Activated T-cell treated with anti-CD3 and anti-CD28 coated beads for 1 hour (primary cell): Measurements from ENCODE around the gene AZIN2.
"Not testable (repeated sequence)": the region's sequence is repeated elsewhere in the genome, so short reads cannot be mapped to it uniquely, and the experiment has no call there.

Experiments used
- DNase-seq: peaks from one replicate; pipeline ENCODE4 v3.0.0-alpha.2; 2020; ENCODE audit warnings: low read depth

AZIN2 gene

GRCh38 chr1:33057095-33057494 is 23.9 kb upstream of the AZIN2 start:
- DNase-seq, result no peak

- no peak for DNase-seq
These were observed 20.3 kb upstream of the AZIN2 start for GRCh38 chr1:33060579-33061083.

DNA sequence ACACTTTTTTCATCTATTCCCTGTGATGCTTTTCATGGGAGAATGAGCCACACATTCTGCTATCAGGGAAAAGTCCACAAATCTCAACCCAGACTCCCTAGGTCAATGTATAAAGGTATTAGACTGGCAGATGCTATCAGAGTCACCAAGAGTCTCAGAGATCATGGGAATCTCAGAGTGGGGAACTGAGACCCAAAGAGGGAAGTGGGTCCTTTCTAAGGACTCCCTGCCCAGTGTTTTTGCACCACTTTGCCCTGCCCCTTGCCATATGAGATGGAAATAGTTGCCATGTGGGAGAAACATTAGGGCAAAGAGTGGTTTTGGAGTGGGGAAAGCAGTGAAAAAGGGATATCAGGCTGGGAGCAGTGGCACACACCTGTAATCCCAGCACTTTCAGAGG is 19.1 kb upstream of the AZIN2 start:
- DNase-seq, result no peak

GRCh38 chr1:33064284-33064683 is 16.7 kb upstream of the AZIN2 start:
- DNase-seq, result not testable (repeated sequence)

DNA sequence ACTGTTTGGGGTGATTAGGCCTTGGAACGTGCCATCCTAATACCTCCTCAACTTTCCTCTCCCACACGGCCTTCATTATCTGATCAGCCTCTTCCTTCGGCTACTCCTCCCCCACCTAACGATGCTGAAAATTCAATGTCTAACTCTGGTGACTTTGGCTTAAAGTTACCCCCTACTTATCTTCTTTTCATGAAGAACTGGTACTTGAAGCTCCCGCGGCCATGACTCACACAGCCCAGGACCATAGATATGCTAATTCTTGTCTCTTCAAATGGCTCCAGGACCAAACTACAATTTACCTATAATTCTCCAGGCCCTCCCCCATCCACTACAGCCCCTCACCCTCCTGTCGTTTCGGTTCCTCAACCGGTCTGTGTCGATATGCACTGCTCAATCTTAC is 15.7 kb upstream of the AZIN2 start:
- no peak for DNase-seq

DNA sequence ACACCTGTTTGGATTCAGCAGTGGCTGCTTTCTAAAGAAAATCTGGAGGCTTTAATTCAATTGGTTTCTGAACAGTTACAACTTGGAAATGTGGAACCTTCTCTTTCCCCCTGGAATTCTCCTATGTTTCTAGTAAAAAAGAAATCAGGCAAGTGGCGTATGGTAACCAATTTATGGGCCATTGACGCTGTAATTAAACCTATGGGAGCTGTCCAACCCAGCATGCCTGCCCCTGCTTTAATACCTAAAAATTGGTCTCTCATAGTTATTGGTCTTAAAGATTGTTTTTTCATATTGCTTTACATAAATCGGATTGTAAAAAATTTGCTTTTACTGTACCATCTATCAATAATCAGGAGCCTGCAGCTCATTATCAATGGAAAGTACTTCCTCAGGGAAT is 14.5 kb upstream of the AZIN2 start:
- DNase-seq, result not testable (repeated sequence)

- DNase-seq, result not testable (repeated sequence)
These were observed 12.8 kb upstream of the AZIN2 start for GRCh38 chr1:33068108-33068507.

DNA sequence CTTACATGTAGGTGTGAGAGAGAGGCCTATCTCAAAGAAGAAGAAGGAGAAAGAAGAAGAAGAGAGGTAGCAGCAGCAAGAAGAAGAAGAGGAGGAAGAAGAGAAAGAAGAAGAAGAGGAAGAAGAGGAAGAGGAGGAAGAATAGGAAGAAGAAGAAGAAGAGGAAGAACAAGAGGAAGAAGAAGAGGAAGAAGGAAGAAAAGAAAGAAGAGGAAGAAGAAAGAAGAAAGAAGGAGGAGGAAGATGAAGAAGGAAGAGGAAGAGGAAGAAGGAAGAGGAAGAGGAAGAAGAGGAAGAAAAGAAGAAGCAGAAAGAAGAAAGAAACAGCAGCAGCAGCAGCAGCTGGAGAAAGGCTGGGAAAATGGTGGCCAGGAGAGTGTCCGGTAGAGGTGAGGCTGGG is 10.3 kb upstream of the AZIN2 start:
- no peak for DNase-seq

DNA sequence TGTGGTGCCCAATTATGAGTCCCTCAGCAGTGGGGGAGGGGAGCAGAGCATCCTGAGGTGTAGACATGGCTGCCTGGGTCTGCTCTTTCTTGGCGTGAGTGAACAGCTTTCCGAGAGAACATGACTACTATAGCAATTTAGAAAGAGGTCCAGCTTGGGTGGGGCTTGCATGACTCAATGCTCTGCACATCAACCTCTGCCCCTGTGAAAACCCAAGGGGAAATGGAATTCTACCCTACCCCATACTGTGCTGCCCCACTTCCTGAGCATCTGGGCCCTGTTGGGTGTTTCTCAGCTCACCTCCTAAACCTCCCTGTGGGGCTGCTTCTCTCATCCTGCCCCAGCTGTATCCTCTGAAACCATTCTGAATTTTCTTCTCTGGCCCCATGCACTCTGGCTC is 8.2 kb upstream of the AZIN2 start:
- no peak for DNase-seq

DNA sequence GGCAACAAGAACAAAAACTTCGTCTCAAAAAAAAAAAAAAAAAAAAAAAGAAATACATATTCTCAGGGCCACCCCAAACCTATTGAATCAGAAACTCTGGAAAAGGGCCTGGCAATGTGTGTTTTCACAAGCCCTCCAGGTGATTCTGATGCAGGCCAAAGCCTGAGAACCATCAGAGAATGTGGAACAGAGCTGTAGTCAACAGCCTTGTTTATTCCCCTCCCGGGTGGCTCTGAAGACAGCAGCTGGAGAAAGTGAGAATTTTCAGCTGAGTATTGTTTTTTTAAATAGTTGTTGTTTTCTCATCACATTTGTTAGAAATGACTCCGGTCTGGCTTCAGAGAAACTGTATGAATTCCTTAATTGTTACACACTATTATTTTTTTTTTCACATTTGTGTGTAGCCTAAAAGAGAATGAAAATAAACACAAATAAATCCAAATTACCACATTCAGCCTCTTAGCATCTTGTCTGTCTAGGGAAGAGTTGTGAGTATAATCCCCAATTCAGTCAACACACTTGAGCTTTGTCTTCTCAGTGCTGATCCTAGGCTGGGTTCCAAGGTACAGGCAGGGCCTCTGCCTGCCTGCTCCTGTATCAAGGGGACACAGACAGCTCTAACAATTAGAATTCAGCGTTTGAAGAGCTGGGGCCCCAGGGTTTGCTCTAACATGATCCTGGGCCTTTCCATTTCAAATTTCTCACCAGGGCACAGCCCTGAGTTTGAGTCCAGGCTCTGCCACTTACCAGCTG is 6.6 kb upstream of the AZIN2 start:
- no peak for DNase-seq

GRCh38 chr1:33078030-33078591 is 2.8 kb upstream of the AZIN2 start:
- no peak for DNase-seq

DNA sequence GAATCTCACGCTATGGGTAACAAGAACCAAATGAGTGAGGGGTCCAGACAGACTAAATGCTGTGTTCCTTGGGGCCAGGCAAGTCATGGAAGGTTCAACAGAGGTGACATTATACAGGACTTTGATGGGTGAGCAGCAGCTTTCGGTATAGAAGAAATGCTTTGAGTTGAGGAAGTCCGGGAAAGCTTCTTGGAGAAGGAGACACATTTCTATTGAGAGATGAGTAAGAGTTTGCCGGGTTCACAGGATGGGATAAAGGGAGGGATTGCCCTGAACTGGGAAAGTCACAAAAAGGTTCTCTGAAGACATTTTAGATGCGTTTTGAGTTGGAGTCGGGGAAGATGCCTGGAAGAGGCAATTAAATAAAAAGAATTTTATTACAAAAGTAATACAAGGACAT is 580 bp upstream of the AZIN2 start:
- no peak for DNase-seq

GRCh38 chr1:33081554-33082305 is 777 bp downstream of the AZIN2 start:
- no peak for DNase-seq

DNA sequence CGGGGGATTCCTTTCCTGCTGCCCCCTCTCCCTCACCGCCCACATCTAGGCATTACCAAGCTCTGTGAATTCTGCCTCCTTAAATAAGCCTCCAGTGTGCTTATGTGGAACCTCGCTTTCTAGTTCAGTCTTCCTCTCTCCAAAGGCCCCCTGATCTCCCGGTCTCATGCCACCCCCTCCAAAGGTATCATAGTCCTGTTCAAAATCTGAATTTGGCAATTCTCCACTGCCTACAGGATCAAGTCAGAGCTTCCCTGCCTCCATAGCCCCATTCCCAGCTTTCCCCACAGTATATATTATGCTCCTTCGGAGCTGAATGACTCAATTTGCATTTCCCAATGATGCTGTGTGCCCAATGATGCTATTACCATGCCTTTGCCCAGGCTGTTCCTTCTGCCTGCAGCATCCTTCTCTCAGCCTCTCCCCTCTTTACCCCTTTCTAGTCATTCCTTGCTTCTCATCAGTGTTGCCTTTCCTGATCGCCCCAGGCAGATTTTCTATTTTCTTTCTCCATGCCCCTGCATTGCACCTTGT is 1.7 kb downstream of the AZIN2 start:
- DNase-seq, result no peak

- DNase-seq, result no peak
These were observed 4.4 kb downstream of the AZIN2 start for GRCh38 chr1:33085332-33085731.

GRCh38 chr1:33086384-33086850 is 5.5 kb downstream of the AZIN2 start:
- DNase-seq, result no peak

- no peak for DNase-seq
These were observed 6.7 kb downstream of the AZIN2 start for GRCh38 chr1:33087677-33088076.

DNA sequence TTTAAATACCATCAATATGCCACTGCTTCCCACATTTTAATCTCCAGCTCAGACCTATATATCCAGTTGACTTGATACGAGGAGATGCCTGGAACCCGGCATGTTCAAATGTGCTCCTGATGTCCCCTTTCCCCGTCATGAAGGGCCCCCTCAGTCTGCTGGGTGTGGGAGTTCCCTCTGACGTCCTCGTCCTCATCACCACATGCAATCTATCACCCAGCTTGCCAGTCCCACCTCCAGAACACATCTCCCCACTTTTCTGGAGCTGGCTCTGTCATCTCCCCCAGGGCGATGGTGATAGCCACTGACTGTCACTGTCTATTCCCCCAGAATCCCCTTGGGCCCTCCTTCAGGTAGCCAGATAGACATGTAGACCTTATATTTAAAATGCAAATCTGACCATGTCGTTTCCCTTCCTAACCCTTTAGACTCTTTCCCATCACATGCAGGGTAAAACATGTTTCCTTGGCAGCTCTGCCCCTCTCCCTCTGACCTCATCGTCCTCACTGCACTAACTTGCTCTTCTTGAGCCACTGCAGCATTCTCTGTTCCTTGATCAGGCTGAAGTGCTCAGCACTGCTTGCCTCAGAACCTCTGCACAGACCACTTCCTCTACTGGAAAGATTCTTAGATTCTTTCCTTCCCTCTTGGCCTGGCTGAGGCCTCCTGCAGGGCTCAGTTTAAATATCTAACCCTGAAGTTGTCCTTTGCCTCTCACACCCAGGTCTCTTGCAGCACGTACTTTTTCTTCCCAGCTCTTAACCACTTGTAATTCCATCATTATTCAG is 7.4 kb downstream of the AZIN2 start:
- no peak for DNase-seq

- no peak for DNase-seq
These were observed 8.5 kb downstream of the AZIN2 start for GRCh38 chr1:33089457-33089856.

DNA sequence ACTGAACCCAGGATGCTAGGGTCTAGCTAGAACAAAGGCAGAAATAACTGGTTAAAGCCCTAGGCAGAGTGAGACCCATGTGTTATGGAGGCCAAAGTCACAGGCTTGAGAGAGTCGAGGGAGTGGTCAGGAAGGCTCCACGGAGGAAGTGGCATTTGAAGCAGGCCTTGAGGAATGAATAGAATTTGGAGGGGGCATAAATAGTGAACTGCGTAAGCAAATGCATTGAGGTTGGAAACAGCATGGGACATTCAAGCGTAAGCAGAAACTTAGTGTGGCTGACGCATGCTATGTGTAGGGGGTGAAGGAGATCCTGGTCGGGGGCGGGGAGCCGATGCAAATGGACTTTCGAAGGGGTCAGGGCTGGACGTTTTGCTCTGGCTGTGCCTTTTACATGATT is 11.5 kb downstream of the AZIN2 start:
- DNase-seq, result no peak

DNA sequence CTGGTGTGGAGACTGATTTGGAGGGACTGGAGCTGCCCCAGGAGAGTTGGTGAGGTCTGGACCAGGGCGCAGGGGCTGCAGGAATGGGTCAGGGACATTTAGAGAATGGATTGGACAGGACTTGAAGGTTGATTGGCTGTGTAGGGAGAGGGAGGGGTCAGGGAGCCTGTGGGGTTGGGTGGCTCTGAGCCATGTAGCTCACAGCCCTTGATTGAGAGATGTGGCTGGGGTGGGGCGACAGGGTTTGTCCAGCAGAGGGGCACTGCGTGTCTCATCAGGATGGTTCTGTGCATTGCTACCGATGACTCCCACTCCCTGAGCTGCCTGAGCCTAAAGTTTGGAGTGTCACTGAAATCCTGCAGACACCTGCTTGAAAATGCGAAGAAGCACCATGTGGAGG is 12.1 kb downstream of the AZIN2 start:
- no peak for DNase-seq

GRCh38 chr1:33094486-33094885 is 13.5 kb downstream of the AZIN2 start:
- DNase-seq, result no peak
